GM12878 (cell line): ENCODE results near the gene CSRP2.

Source experiments
- CBFB ChIP-seq: IDR thresholded peaks from 2 replicates; pipeline ENCODE4 v1.6.1; 2016; ENCODE audit warnings: antibody characterized with exemption, low read depth
- EZH2 ChIP-seq: IDR thresholded peaks from 2 replicates; pipeline ENCODE4 v1.6.1; 2012; ENCODE audit warnings: low read depth, mild to moderate bottlenecking, control low read depth, inconsistent platforms, low read length, borderline replicate concordance; ENCODE audit not compliant: control insufficient read depth
- JUNB ChIP-seq: IDR thresholded peaks from 2 replicates; pipeline ENCODE4 v1.6.1; 2016; ENCODE audit warnings: antibody characterized with exemption, mild to moderate bottlenecking
- NR2C1 ChIP-seq: fragments of 450-650 bp; IDR thresholded peaks from 2 replicates; pipeline ENCODE4 v1.6.1; 2017; ENCODE audit warnings: antibody characterized with exemption, mild to moderate bottlenecking, moderate library complexity
- RAD21 ChIP-seq: IDR thresholded peaks from 2 replicates; pipeline ENCODE4 v1.6.1; 2011; ENCODE audit warnings: mild to moderate bottlenecking, low read depth, low read length, moderate library complexity; ENCODE audit not compliant: insufficient read depth
- ZSCAN29 ChIP-seq: fragments of 450-650 bp; IDR thresholded peaks from 2 replicates; pipeline ENCODE4 v1.6.1; 2017; ENCODE audit warnings: mild to moderate bottlenecking, moderate library complexity
- TF ChIP-seq, protein P1 (sequence below): IDR thresholded peaks from 2 replicates; pipeline ENCODE4 v1.6.1; 2012; ENCODE audit warnings: low read depth, low read length, improper control_type of control experiment
- TF ChIP-seq, protein P2 (sequence below), 3 experiments: IDR thresholded peaks in 2 of 3; conservative IDR thresholded peaks in 1 of 3; 2 replicates each; pipeline ENCODE4 v1.5.1; 2011; ENCODE audit warnings: low read depth in 3 of 3, low read length in 3 of 3, mild to moderate bottlenecking in 3 of 3, control low read depth in 2 of 3, moderate library complexity in 2 of 3, inconsistent platforms in 1 of 3, mixed read lengths in 1 of 3; ENCODE audit not compliant: control insufficient read depth in 2 of 3, insufficient read depth in 1 of 3; ENCODE audit errors: extremely low read depth in 1 of 3
- TF ChIP-seq, protein P3 (sequence below): fragments of 450-650 bp; IDR thresholded peaks from 2 replicates; pipeline ENCODE4 v1.6.1; 2017; ENCODE audit warnings: mild to moderate bottlenecking, low read depth, inconsistent platforms; ENCODE audit not compliant: poor library complexity, severe bottlenecking
- TF ChIP-seq, protein P4 (sequence below): IDR thresholded peaks from 2 replicates; pipeline ENCODE4 v1.6.1; 2011; ENCODE audit warnings: borderline replicate concordance, low read depth, mild to moderate bottlenecking, moderate library complexity, low read length; ENCODE audit not compliant: insufficient read depth, poor library complexity, severe bottlenecking

DNA sequence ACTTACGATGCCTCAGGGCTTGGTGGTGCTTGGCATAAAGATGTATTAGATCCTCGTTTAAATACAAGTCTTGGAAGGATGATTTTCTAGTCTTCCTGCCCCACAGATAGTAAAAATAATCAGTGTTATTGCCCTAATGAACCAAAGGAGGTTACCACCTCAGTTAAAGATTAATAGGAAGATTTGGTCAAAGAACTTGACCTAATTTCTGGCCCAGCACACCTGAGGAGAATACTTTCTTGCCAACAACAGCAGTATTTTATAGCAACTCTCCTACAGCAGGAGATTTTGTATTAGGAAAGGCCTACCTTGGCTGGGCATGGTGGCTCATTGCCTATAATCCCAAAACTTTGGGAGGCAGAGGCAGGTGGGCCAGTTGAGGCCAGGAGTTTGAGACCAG, 31.6 kb downstream of the CSRP2 start:
- TF ChIP-seq EZH2 (no peak), ZSCAN29 (no peak), NR2C1 (no peak), RAD21 (no peak), JUNB (no peak), CBFB (no peak)
- TF ChIP-seq, protein P1, sequence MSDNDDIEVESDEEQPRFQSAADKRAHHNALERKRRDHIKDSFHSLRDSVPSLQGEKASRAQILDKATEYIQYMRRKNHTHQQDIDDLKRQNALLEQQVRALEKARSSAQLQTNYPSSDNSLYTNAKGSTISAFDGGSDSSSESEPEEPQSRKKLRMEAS: no peak
- TF ChIP-seq, protein P2, sequence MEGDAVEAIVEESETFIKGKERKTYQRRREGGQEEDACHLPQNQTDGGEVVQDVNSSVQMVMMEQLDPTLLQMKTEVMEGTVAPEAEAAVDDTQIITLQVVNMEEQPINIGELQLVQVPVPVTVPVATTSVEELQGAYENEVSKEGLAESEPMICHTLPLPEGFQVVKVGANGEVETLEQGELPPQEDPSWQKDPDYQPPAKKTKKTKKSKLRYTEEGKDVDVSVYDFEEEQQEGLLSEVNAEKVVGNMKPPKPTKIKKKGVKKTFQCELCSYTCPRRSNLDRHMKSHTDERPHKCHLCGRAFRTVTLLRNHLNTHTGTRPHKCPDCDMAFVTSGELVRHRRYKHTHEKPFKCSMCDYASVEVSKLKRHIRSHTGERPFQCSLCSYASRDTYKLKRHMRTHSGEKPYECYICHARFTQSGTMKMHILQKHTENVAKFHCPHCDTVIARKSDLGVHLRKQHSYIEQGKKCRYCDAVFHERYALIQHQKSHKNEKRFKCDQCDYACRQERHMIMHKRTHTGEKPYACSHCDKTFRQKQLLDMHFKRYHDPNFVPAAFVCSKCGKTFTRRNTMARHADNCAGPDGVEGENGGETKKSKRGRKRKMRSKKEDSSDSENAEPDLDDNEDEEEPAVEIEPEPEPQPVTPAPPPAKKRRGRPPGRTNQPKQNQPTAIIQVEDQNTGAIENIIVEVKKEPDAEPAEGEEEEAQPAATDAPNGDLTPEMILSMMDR (IDR thresholded peaks at IDR 0.05 in 2 of 3, conservative IDR thresholded peaks at IDR 0.05 in 1 of 3; ENCODE audit: control insufficient read depth in 2 of 3, extremely low read depth in 1 of 3, insufficient read depth in 1 of 3, low read depth in 3 of 3, low read length in 3 of 3): no peak
- TF ChIP-seq, protein P3, sequence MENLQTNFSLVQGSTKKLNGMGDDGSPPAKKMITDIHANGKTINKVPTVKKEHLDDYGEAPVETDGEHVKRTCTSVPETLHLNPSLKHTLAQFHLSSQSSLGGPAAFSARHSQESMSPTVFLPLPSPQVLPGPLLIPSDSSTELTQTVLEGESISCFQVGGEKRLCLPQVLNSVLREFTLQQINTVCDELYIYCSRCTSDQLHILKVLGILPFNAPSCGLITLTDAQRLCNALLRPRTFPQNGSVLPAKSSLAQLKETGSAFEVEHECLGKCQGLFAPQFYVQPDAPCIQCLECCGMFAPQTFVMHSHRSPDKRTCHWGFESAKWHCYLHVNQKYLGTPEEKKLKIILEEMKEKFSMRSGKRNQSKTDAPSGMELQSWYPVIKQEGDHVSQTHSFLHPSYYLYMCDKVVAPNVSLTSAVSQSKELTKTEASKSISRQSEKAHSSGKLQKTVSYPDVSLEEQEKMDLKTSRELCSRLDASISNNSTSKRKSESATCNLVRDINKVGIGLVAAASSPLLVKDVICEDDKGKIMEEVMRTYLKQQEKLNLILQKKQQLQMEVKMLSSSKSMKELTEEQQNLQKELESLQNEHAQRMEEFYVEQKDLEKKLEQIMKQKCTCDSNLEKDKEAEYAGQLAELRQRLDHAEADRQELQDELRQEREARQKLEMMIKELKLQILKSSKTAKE: no peak
- TF ChIP-seq, protein P4, sequence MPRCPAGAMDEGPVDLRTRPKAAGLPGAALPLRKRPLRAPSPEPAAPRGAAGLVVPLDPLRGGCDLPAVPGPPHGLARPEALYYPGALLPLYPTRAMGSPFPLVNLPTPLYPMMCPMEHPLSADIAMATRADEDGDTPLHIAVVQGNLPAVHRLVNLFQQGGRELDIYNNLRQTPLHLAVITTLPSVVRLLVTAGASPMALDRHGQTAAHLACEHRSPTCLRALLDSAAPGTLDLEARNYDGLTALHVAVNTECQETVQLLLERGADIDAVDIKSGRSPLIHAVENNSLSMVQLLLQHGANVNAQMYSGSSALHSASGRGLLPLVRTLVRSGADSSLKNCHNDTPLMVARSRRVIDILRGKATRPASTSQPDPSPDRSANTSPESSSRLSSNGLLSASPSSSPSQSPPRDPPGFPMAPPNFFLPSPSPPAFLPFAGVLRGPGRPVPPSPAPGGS: no peak
